Tibial nerve (tissue), 4 donors: ENCODE data around the gene TSSK3.

Experiments
- EP300 ChIP-seq, 2 donors: sonication (generic); formaldehyde crosslinking; IDR thresholded peaks; one replicate each; pipeline ENCODE4 v1.6.1; 2017; ENCODE audit warnings: antibody characterized with exemption in 2 of 2, mild to moderate bottlenecking in 1 of 2
- TF ChIP-seq, protein P1 (sequence below), 5 experiments: fragments of 200-600 bp in 3 of 5; fragments of 450-650 bp in 2 of 5; sonication (generic) in 3 of 5; IDR thresholded peaks; one replicate each; pipeline ENCODE4 v1.5.1; 2016 to 2019; ENCODE audit warnings: antibody characterized with exemption in 5 of 5, mild to moderate bottlenecking in 3 of 5, moderate library complexity in 2 of 5

DNA sequence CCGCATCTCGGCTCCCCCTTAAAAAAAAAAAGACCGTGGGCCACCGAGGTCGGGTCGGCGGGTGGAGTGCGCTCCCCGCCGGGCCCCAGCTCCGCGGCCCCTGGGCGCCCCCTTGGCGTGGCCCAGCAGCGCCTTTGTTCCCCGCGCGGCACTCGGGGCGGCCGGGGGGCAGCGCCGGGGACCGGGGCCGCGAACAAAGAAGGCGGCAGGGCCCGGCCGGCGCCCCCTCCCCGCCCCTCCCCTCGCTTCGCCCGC, 26.9 kb upstream of the TSSK3 start:
- no peak for TF ChIP-seq EP300 (IDR thresholded peaks at IDR 0.05)
- TF ChIP-seq, protein P1, sequence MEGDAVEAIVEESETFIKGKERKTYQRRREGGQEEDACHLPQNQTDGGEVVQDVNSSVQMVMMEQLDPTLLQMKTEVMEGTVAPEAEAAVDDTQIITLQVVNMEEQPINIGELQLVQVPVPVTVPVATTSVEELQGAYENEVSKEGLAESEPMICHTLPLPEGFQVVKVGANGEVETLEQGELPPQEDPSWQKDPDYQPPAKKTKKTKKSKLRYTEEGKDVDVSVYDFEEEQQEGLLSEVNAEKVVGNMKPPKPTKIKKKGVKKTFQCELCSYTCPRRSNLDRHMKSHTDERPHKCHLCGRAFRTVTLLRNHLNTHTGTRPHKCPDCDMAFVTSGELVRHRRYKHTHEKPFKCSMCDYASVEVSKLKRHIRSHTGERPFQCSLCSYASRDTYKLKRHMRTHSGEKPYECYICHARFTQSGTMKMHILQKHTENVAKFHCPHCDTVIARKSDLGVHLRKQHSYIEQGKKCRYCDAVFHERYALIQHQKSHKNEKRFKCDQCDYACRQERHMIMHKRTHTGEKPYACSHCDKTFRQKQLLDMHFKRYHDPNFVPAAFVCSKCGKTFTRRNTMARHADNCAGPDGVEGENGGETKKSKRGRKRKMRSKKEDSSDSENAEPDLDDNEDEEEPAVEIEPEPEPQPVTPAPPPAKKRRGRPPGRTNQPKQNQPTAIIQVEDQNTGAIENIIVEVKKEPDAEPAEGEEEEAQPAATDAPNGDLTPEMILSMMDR (IDR thresholded peaks at IDR 0.05) = no peak
